Measurements from ENCODE around the gene KCNQ1OT1.
"Not testable (repeated sequence)": the region's sequence is repeated elsewhere in the genome, so short reads cannot be mapped to it uniquely, and the experiment has no call there.

Gene KCNQ1OT1

GRCh38 chr11:2650343-2650867 lies 49.4 kb downstream of the KCNQ1OT1 start:
- DNase-seq: no peak

GRCh38 chr11:2649848-2650247 lies 49.9 kb downstream of the KCNQ1OT1 start:
- DNase-seq: no peak

GRCh38 chr11:2649400-2649799 lies 50.4 kb downstream of the KCNQ1OT1 start:
- DNase-seq: no peak

- DNase-seq: no peak
These were observed 51.8 kb downstream of the KCNQ1OT1 start for GRCh38 chr11:2647953-2648352.

GRCh38 chr11:2647167-2647566 lies 52.6 kb downstream of the KCNQ1OT1 start:
- no peak for DNase-seq

- DNase-seq: no peak
These were observed 54.0 kb downstream of the KCNQ1OT1 start for GRCh38 chr11:2645779-2646118.

GRCh38 chr11:2644844-2645778 lies 54.7 kb downstream of the KCNQ1OT1 start:
- DNase-seq: no peak

- DNase-seq: no peak
These were observed 56.0 kb downstream of the KCNQ1OT1 start for GRCh38 chr11:2643746-2644145.

- DNase-seq: no peak
These were observed 58.2 kb downstream of the KCNQ1OT1 start for GRCh38 chr11:2641623-2642022.

GRCh38 chr11:2639763-2640162 lies 60.0 kb downstream of the KCNQ1OT1 start:
- DNase-seq: not testable (repeated sequence)

GRCh38 chr11:2631161-2631560 lies 68.6 kb downstream of the KCNQ1OT1 start:
- DNase-seq: no peak

- DNase-seq: no peak
These were observed 69.1 kb downstream of the KCNQ1OT1 start for GRCh38 chr11:2630679-2631078.

- DNase-seq: no peak
These were observed 74.6 kb downstream of the KCNQ1OT1 start for GRCh38 chr11:2625183-2625582.

GRCh38 chr11:2621894-2622293 lies 77.9 kb downstream of the KCNQ1OT1 start:
- DNase-seq: no peak

GRCh38 chr11:2612884-2613571 lies 86.8 kb downstream of the KCNQ1OT1 start:
- DNase-seq: no peak

GRCh38 chr11:2609345-2609744 lies 90.4 kb downstream of the KCNQ1OT1 start:
- no peak for DNase-seq

- no peak for DNase-seq
These were observed 100.1 kb downstream of the KCNQ1OT1 start for GRCh38 chr11:2599561-2600189.

GRCh38 chr11:2595204-2595603 lies 104.6 kb downstream of the KCNQ1OT1 start:
- no peak for DNase-seq

- no peak for DNase-seq
These were observed 105.5 kb downstream of the KCNQ1OT1 start for GRCh38 chr11:2594267-2594666.

GRCh38 chr11:2593393-2593950 lies 106.3 kb downstream of the KCNQ1OT1 start:
- DNase-seq: no peak

- DNase-seq: no peak
These were observed 107.0 kb downstream of the KCNQ1OT1 start for GRCh38 chr11:2592559-2593392.

GRCh38 chr11:2591805-2592204 lies 108.0 kb downstream of the KCNQ1OT1 start:
- DNase-seq: no peak
